Renal cortex interstitium (tissue), 11 donors: ENCODE data around the gene CRACR2B. TPM values are rescaled to one million over a fixed set of nuclear protein-coding genes. Genes with fewer than 3 reads are reported as not detected.

Experiments used
- DNase-seq, 11 donors: peaks; one replicate each; pipeline ENCODE4 v3.0.0-alpha.2; 2013; ENCODE audit warnings: low read depth in 9 of 11, low spot score in 4 of 11; ENCODE audit errors: extremely low read depth in 1 of 11
- polyA plus RNA-seq, 3 donors: library from polyadenylated mRNA; unstranded; fragments of 120-200 nt; gene quantifications; one replicate each; pipeline ENCODE4 v1.2.1, GENCODE V29; 2013; ENCODE audit not compliant: insufficient read length in 3 of 3

Gene CRACR2B
- polyA plus RNA-seq, 3 donors = 10.3 to 19.4 (median 16.2) TPM

- no peak for DNase-seq
Observed at GRCh38 chr11:832529-833113, 4.9 kb downstream of the CRACR2B start, which contains the start of gene CD151. CD151 (plus strand) TSS chr11:832952; CDS start chr11:836070, 3,118 bp downstream.

GRCh38 chr11:833114-833791 is 5.5 kb downstream of the CRACR2B start:
- DNase-seq = no peak

- DNase-seq = no peak
Observed at GRCh38 chr11:833849-834311, 6.2 kb downstream of the CRACR2B start.

- peak in 2 of 11 donors; percentile 77 to 80 for DNase-seq
Observed at GRCh38 chr11:834371-835316, 6.9 kb downstream of the CRACR2B start.

GRCh38 chr11:836274-836673 is 8.6 kb downstream of the CRACR2B start:
- DNase-seq = no peak

GRCh38 chr11:836700-837099 is 9.0 kb downstream of the CRACR2B start:
- DNase-seq = no peak

- DNase-seq = no peak
Observed at GRCh38 chr11:837189-837989, 9.7 kb downstream of the CRACR2B start.

- DNase-seq = no peak
Observed at GRCh38 chr11:837990-838307, 10.2 kb downstream of the CRACR2B start.

- DNase-seq = no peak
Observed at GRCh38 chr11:838441-839279, 10.9 kb downstream of the CRACR2B start.

- no peak for DNase-seq
Observed at GRCh38 chr11:839280-839623, 11.5 kb downstream of the CRACR2B start.

- no peak for DNase-seq
Observed at GRCh38 chr11:839875-840617, 12.3 kb downstream of the CRACR2B start.

- no peak for DNase-seq
Observed at GRCh38 chr11:841981-842369, 14.3 kb downstream of the CRACR2B start.

- DNase-seq = peak in 7 of 11 donors; percentile 77 to 89 (median 80)
Observed at GRCh38 chr11:842370-843002, 14.8 kb downstream of the CRACR2B start, which contains the start of the genes POLR2L and TSPAN4. POLR2L (minus strand) TSS chr11:842529; CDS start chr11:842508, 21 bp downstream. TSPAN4 (plus strand) TSS chr11:842852; CDS start chr11:850305, 7,453 bp downstream.

- DNase-seq = no peak
Observed at GRCh38 chr11:843086-843734, 15.5 kb downstream of the CRACR2B start.

- peak in 3 of 11 donors; percentile 69 to 85 (median 79) for DNase-seq
Observed at GRCh38 chr11:843818-844692, 16.3 kb downstream of the CRACR2B start.
